GM23248 (cell line): ENCODE results near the gene NPC1L1.

Source experiments
- EZH2 ChIP-seq: fragments of 200-600 bp; sonication (generic); IDR thresholded peaks from 2 replicates; pipeline ENCODE4 v1.6.1; 2018; ENCODE audit warnings: antibody characterized with exemption, mild to moderate bottlenecking; ENCODE audit not compliant: insufficient read depth, poor library complexity, severe bottlenecking
- EZH2phosphoT487 ChIP-seq: fragments of 200-600 bp; sonication (generic); IDR thresholded peaks from 2 replicates; pipeline ENCODE4 v1.6.1; 2018; ENCODE audit warnings: antibody characterized with exemption, moderate library complexity, mild to moderate bottlenecking, low read depth; ENCODE audit not compliant: insufficient read depth

DNA sequence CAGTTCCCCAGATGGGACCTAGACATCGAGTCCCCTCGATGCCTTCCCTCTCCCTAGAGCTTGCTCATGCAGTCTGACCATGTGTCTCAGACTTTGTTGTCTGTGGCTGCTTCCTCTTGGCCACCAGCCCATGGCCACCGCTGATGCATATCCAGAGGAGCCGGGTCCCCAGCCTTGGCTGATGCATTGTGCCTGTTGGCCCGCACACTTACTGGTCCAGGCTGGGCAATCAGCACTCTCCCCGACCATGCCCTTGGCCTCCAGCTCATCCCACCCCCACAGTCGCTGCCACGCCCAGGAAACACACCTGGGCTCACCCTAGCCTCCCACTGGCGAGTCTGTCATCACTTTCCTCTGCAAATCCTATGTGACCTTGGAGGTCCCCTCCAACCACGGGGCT lies 10.1 kb downstream of the NPC1L1 start:
- TF ChIP-seq EZH2phosphoT487, result no peak
- TF ChIP-seq EZH2, result no peak
